ENCODE measurements around the gene NOP53. TPM values are rescaled to one million over a fixed set of nuclear protein-coding genes. Genes with fewer than 3 reads are reported as not detected.

The NOP53 gene
- total RNA-seq, 1 donor from 2014 or later, result 290 TPM

DNA sequence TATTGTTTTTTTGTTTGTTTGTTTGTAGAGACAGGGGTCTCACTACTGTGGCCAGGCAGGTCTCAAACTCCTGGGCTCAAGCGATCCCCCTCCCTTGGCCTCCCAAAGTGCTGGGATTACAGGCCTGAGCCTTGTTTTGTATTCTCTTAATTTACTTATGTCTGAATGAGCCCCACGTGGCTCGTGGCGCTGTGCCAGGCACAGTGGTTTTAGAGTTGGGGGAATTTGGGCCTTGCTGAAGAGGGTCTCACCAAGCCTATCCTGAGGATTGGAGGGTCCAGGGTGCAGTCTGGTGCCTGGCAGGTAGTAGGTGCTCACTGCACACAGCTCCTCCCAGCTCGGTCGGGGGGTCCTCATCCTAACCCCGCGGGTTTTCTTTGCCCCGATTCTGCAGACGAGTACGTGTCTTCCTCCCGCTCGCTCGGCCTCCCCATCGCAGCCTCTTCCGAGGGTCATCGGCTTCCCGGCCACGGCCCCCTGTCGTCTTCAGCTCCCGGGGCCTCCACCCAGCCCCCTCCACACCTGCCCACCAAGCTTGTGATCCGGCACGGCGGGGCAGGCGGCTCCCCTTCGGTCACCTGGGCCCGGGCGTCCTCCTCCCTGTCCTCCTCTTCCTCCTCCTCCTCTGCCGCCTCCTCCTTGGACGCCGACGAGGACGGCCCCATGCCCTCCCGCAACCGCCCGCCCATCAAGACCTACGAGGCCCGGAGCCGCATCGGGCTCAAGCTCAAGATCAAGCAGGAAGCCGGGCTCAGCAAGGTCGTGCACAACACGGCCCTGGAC, 44.2 kb upstream of the NOP53 start:
- DNase-seq (ENCODE audit: low spot score in 2 of 2, unreplicated experiment in 2 of 2), result no peak
- Mint-ChIP-seq H3K27ac (no peak overlapping the region), H3K27me3 (ENCODE audit: low read depth) (no peaks in the 10 kb centered on the region), H3K36me3 (peaks cover 20% of the 10 kb centered on the region), H3K4me3 (no peak overlapping the region), H3K9me3 (no peaks in the 10 kb centered on the region), H3K4me1 (no peaks in the 10 kb centered on the region)
- TF ChIP-seq, protein P1, sequence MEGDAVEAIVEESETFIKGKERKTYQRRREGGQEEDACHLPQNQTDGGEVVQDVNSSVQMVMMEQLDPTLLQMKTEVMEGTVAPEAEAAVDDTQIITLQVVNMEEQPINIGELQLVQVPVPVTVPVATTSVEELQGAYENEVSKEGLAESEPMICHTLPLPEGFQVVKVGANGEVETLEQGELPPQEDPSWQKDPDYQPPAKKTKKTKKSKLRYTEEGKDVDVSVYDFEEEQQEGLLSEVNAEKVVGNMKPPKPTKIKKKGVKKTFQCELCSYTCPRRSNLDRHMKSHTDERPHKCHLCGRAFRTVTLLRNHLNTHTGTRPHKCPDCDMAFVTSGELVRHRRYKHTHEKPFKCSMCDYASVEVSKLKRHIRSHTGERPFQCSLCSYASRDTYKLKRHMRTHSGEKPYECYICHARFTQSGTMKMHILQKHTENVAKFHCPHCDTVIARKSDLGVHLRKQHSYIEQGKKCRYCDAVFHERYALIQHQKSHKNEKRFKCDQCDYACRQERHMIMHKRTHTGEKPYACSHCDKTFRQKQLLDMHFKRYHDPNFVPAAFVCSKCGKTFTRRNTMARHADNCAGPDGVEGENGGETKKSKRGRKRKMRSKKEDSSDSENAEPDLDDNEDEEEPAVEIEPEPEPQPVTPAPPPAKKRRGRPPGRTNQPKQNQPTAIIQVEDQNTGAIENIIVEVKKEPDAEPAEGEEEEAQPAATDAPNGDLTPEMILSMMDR (IDR thresholded peaks at IDR 0.05; ENCODE audit: unreplicated experiment), result no peak

DNA sequence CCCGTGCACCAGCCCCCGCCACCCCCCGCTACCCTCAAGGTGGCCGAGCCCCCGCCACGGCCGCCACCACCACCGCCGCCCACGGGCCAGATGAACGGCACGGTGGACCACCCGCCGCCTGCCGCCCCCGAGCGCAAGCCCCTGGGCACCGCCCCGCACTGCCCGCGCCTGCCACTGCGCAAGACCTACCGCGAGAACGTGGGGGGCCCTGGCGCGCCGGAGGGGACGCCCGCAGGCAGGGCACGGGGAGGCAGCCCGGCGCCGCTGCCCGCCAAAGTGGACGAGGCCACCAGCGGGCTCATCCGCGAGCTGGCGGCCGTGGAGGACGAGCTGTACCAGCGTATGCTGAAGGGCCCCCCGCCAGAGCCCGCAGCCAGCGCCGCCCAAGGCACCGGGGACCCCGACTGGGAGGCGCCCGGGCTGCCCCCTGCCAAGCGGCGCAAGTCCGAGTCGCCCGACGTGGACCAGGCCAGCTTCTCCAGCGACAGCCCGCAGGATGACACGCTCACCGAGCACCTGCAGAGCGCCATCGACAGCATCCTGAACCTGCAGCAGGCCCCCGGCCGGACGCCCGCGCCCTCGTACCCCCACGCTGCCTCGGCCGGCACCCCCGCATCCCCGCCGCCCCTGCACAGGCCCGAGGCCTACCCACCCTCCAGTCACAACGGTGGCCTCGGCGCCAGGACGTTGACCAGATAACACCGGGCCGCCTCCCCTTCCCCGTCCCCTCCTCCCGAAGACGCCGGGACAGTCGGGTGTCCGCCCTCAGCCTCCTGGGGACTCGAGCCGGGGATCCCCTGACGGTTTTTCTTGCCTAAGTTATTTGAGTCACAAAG, 43.4 kb upstream of the NOP53 start:
- peaks cover 1% of the 10 kb centered on the region for H3K27me3 Mint-ChIP-seq (ENCODE audit: low read depth)
- H3K27ac Mint-ChIP-seq, result no peak overlapping the region
- DNase-seq (ENCODE audit: low spot score in 2 of 2, unreplicated experiment in 2 of 2), result no peak
- H3K9me3 Mint-ChIP-seq, result no peaks in the 10 kb centered on the region
- H3K36me3 Mint-ChIP-seq, result peaks cover 20% of the 10 kb centered on the region
- no peak overlapping the region for H3K4me3 Mint-ChIP-seq
- no peaks in the 10 kb centered on the region for H3K4me1 Mint-ChIP-seq
- TF ChIP-seq, protein P1 (IDR thresholded peaks at IDR 0.05; ENCODE audit: unreplicated experiment), result no peak

DNA sequence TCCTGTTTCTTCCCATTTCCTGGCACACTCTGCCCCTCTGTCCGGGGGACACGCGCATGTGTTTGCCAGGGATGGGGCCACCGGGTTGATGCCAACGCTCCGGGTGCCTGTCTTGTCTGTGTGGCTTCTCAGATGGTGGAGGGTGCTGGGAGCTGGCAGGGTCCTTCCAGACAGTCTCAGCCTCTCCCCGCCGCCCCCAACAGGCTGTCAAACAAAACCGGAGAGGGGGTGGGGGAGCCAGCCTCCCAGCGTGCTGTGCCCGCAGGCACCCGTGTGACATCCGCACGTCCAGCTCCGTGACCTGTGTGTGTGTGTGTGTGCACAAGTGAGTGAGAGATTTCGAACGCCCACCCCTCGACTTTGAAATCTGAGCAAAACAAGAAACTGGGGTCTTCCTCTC, 42.7 kb upstream of the NOP53 start:
- Mint-ChIP-seq H3K9me3 (no peaks in the 10 kb centered on the region), H3K36me3 (peaks cover 20% of the 10 kb centered on the region), H3K27me3 (ENCODE audit: low read depth) (peaks cover 7% of the 10 kb centered on the region), H3K27ac (peak overlapping the region; percentile 62), H3K4me1 (no peaks in the 10 kb centered on the region), H3K4me3 (no peak overlapping the region)
- no peak for DNase-seq (ENCODE audit: low spot score in 2 of 2, unreplicated experiment in 2 of 2)
- TF ChIP-seq, protein P1 (IDR thresholded peaks at IDR 0.05; ENCODE audit: unreplicated experiment), result no peak

DNA sequence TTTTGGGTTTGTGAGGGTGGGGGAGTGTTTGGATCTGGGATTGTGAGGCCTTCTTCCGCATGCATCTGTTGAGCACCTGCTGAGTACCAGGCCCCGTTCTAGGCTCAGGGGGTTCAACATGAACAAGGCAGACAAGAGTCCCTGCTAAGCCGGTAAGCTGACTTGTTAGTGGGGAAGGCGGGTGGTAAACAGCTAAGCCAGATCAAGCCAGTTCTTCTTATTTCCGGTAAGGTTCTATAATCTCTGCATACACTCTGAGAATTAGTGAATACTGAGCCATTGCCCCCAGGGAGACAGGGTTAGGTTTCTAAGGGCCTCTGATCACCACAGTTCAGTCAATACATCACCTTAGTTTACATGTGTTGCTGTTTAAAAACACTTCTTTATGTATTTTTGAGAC, 42.0 kb upstream of the NOP53 start:
- TF ChIP-seq, protein P1 (IDR thresholded peaks at IDR 0.05; ENCODE audit: unreplicated experiment), result no peak
- peaks cover 20% of the 10 kb centered on the region for H3K36me3 Mint-ChIP-seq
- H3K4me1 Mint-ChIP-seq, result no peaks in the 10 kb centered on the region
- no peak for DNase-seq (ENCODE audit: low spot score in 2 of 2, unreplicated experiment in 2 of 2)
- H3K9me3 Mint-ChIP-seq, result no peaks in the 10 kb centered on the region
- H3K27ac Mint-ChIP-seq, result no peak overlapping the region
- no peak overlapping the region for H3K4me3 Mint-ChIP-seq
- H3K27me3 Mint-ChIP-seq (ENCODE audit: low read depth), result peaks cover 8% of the 10 kb centered on the region

DNA sequence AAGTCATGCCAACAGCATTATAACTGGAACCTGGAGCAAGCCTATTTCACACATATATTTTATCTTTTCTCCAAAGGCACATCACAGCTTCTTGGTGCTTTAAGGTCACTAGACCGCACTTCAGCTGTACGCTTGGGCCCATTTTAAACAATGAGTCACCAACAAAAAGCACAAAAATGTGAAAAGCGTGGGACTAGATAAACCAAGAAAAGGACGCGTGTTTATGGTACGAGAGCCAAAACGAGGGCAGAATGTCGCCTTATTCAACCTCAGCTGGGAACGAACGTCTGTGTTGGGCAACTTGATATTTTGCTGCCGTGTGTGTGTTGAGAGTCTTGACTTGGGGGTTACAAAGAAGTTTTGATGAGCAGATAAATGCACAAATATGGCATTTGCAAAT, 41.3 kb upstream of the NOP53 start:
- no peaks in the 10 kb centered on the region for H3K9me3 Mint-ChIP-seq
- H3K36me3 Mint-ChIP-seq, result peaks cover 20% of the 10 kb centered on the region
- no peak for DNase-seq (ENCODE audit: low spot score in 2 of 2, unreplicated experiment in 2 of 2)
- peaks cover 8% of the 10 kb centered on the region for H3K27me3 Mint-ChIP-seq (ENCODE audit: low read depth)
- no peak overlapping the region for H3K4me3 Mint-ChIP-seq
- H3K27ac Mint-ChIP-seq, result no peak overlapping the region
- no peaks in the 10 kb centered on the region for H3K4me1 Mint-ChIP-seq
- TF ChIP-seq, protein P1 (IDR thresholded peaks at IDR 0.05; ENCODE audit: unreplicated experiment), result no peak

Measured in mesothelial cell of epicardium (in vitro differentiated cells).